Measurements from ENCODE around the gene EIF1AD.
"Not testable (repeated sequence)": the region's sequence is repeated elsewhere in the genome, so short reads cannot be mapped to it uniquely, and the experiment has no call there.

- TF ChIP-seq CREB5 (CRISPR knock-in tag; IDR thresholded peaks at IDR 0.05; ENCODE audit: low read depth); OSR1 (CRISPR knock-in tag; IDR thresholded peaks at IDR 0.05); ZFP3 (CRISPR knock-in tag; IDR thresholded peaks at IDR 0.05); ARNTL (CRISPR knock-in tag; IDR thresholded peaks at IDR 0.05; ENCODE audit: borderline replicate concordance, low read depth): not testable (repeated sequence)
Observed at GRCh38 chr11:66010036-66010435, 8.1 kb upstream of the EIF1AD start.

All from SK-N-SH treated with all-trans-retinoic acid at 6 μM for 48 hours (cell line).